Body of pancreas (tissue), 4 donors: ENCODE data around the gene USP48.

Experiments used
- POLR2A ChIP-seq, 3 donors: fragments of 450-650 bp; IDR thresholded peaks; one replicate each; pipeline ENCODE4 v1.6.1; 2016; ENCODE audit warnings: antibody characterized with exemption in 3 of 3, mild to moderate bottlenecking in 2 of 3
- TF ChIP-seq, protein P1 (sequence below), 7 experiments: fragments of 450-650 bp in 4 of 7; fragments of 200-600 bp in 3 of 7; sonication (generic) in 3 of 7; IDR thresholded peaks; one replicate each; pipeline ENCODE4 v1.5.1; 2016 to 2019; ENCODE audit warnings: antibody characterized with exemption in 7 of 7

- no peak for TF ChIP-seq POLR2A (IDR thresholded peaks at IDR 0.05)
- TF ChIP-seq, protein P1, sequence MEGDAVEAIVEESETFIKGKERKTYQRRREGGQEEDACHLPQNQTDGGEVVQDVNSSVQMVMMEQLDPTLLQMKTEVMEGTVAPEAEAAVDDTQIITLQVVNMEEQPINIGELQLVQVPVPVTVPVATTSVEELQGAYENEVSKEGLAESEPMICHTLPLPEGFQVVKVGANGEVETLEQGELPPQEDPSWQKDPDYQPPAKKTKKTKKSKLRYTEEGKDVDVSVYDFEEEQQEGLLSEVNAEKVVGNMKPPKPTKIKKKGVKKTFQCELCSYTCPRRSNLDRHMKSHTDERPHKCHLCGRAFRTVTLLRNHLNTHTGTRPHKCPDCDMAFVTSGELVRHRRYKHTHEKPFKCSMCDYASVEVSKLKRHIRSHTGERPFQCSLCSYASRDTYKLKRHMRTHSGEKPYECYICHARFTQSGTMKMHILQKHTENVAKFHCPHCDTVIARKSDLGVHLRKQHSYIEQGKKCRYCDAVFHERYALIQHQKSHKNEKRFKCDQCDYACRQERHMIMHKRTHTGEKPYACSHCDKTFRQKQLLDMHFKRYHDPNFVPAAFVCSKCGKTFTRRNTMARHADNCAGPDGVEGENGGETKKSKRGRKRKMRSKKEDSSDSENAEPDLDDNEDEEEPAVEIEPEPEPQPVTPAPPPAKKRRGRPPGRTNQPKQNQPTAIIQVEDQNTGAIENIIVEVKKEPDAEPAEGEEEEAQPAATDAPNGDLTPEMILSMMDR (IDR thresholded peaks at IDR 0.05): no peak
Measured at GRCh38 chr1:21693732-21694131, 89.2 kb downstream of the USP48 start.
